ENCODE measurements around the gene SURF4.
A peak's percentile ranks its signal among the peaks of the same experiment; 100 is the strongest.

The SURF4 gene

DNA sequence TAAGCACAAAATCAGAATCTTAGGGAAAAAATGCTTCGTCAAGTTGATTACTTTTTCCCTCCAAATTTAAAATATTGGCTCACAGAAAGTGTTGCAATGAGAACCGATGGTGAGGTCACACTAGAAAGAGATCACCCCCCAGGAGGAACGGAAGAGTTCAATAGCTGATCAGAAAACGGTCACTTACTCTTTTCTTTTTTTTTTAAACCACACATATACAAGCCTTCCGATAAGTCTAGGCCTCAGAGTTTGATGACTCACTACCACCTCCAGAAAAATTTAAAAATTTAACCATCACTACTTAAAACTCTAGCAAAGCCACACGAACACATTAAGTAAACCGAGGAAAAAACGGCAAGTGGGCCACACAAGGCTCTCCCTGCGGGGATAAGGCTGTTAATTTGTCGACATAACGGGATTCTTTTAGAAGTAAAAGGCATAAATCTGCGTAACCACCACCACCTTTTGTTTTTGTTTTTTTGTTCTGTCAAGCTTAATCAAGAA, 1.2 kb downstream of the SURF4 start:
- no peak for DNase-seq (ENCODE audit: low spot score)

DNA sequence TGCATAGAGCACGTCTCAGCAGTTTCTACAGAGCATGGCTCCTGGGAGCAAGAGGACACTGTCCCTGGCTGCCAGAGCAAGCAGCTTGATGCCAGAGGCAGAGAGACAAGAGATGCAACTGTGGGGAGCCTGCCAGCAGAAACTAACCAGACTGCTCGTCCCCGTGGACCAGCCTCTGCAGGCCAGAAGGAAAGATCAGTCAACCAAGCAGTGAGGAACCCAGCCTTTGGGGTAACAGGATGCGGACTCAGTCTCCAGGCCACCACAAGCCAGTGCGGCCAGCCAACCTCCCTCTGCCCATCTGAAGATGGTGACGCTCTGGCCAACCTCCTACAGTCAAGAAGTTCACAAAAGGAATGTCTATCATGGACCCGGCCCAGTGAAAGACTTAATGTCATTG, 3.7 kb downstream of the SURF4 start:
- DNase-seq (ENCODE audit: low spot score) = no peak

DNA sequence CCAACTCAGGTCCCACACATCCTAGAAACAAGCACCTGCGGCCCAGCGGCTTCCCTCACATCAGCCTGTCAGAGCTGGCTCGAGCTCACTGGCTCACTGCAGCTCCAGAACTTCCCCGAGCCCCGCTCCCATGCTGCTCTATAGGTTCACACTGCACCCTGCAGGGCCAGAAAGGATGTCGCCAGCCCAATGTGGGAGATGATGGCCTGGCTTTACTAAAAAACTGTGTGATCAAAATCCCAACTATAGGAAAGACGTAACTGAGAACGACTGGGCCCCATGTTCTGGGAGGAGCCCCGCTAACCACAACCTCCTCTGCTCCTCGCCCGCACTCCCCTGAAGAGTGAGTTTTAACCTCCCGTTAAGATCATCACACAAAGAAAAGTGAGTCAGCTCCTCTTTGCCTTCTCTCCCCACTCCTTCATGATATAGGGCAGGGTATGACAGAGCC, 4.6 kb downstream of the SURF4 start:
- no peak for DNase-seq (ENCODE audit: low spot score)

DNA sequence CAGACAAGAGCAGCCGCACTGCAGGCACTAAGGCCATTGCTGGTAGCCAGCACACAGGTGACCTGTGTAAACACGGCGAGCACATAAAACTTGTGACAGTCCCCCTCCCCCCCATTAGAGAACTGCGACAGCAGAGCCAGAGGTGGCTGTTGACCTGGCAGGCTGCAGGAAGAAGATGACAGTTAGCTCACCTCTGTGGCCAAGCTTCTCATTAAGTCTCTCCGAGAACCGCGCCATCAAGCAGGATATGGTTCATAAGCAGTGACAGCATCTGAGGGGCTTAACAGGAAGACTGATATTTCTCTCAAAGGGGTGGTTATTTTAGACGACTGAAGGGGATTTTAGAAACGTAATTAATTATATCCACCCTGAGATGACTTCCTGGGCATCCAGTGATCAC, 5.2 kb downstream of the SURF4 start:
- DNase-seq (ENCODE audit: low spot score) = no peak

DNA sequence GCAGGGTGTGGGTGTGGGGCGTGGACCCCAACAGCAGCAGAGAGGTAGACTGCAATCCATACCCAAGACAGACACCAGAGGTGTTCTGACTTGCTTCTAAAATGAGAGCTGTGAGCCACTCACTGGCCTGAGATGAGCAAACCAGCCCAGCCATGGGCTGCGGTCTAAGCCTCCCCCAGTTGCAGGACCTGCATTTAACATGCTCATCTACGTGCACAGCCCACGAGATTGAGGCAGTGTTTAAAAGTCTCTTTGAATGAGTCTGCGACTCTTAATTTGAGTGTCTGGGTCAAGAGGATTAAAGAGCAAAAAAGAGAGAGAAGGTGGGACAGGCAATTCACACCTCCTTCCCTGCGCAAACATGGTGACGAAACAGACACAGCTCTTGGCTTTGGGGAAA, 5.9 kb downstream of the SURF4 start:
- no peak for DNase-seq (ENCODE audit: low spot score)

DNA sequence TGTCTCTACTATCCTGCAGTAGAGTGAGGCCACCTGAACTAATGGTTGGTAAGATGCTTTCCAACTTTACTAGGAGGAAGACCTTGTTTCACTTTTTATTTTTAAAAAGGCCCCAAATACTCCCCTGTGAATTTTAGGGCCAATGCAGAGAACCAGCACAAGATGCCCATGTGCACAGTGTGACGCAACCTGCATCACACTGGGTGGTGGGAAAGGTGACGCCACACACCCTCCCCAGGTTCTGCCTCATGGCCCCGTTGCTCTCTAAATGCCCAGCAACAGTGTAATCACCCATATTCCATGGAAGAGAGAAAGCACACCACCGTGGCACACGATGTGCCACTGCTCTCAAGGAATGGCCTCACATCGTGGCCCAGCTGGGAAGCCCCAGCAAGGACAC, 6.4 kb downstream of the SURF4 start:
- DNase-seq (ENCODE audit: low spot score) = no peak

DNA sequence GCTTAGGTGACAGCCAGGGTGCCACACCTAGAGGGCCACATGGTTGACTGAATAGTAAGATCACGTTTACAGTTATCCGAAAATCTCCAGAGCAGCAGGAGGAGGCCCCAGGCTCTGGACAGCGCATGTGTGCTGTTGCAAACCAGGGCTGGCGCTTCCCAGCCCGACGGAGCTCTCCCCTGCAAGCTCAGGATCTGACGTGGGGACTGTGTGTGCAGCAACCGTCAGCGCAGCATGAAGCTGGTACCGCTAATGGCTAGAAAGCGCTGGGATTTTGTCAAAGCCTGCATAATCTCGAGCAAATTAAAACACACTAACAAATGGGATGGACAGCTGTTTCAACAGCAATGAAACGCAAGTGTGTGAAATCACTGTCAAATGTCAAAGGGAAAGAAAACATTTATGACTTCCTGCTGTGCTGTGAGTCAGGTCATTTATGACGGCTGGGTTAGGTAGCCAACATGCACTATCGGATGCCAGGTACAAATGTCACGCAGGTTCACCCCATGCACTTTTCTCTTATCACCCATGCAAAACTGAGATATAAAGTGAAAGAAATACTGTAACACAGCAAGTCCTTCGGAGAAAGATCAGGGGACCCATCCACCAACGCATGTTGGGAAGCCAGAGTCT, 7.5 kb downstream of the SURF4 start:
- DNase-seq (ENCODE audit: low spot score) = no peak

DNA sequence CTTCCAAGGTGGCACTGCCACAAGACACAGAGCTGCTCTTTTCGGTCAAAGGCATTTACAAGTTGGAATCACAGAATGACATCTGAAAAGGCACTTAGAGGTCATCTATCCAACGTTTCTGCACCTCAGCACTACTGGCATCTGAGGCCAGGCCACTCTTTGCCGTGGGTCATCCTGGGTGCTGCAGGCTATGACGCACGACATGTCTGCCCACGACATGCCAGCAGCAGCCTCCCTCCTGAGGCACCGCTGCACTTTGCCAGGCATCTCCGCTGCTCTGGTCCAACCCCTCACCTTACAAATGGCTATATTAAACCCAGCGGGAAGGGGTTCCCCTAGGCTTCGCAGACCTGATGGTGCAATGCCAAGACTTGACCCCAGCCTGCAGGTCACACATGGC, 8.1 kb downstream of the SURF4 start:
- DNase-seq (ENCODE audit: low spot score) = no peak

DNA sequence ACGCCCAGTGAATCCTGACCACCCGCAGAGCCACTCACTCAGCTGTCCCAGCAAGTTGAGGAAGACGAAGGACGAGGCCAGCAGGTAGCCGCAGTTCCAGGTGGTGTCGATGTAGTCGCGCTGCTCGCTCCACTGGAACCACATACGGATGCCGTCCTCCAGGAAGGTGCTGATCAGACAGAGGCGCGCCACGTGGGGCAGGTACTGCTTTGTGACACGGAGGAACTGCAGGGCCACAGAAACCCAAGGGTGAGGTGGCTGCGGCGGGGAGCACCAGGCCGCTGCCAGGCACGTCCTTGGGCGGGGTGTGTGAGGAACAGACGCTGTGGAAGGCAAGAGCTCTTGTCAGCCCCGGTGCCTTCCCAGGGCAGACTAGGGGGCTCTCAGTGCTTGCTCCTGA, 8.6 kb downstream of the SURF4 start:
- DNase-seq (ENCODE audit: low spot score) = no peak

DNA sequence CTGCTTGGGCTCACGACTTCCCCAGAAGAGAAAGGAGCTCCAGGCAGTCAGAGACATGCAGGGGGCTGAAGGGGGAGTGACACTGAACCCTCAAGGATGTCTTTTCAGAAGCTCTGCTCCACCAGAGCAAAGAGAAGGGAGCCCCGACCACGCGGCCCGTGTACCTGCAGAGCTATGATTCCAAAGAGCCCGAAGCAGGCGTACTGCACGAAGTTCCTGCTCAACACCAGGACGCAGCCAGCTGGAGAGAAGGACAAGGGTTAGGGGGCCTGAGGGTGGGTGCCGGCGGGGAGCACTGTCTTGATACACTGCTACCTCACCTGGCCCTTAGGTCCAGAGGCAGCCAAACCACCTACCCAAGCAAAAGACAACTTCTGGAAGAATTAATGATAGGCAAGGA, 9.4 kb downstream of the SURF4 start:
- DNase-seq (ENCODE audit: low spot score) = no peak

DNA sequence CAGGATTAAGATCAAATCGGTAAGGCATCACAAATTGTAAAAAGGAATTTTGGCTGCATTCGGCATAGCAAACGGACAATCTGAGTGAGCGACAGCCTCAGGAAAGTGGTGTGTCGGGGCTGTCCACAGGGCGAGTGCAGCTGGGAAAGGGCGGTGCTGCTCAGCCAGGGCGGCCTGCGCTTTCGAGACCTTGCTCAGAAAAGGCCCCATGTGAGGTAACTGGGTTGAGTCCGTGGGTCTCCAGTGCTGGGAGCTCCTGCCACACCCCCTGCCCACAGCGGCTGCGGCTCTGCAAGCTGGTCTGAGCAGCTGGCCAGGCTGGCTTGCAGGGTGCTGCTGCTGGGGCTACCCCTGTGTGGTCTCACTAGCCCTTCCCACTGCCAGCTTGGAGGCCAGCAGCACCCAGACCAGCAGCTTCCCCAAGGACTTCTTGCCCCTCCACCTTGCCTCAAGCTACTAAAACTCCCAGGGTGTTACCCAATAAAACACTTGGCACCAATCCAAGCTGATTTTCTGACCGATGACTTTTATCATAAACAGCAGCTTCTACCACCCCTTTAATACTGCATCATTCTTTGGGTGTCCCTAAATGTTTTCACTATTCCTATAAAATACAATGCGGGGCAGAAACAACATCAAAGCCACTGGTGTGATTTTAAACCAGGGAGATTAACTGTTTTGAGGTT, 13.4 kb downstream of the SURF4 start:
- no peak for DNase-seq (ENCODE audit: low spot score)

DNA sequence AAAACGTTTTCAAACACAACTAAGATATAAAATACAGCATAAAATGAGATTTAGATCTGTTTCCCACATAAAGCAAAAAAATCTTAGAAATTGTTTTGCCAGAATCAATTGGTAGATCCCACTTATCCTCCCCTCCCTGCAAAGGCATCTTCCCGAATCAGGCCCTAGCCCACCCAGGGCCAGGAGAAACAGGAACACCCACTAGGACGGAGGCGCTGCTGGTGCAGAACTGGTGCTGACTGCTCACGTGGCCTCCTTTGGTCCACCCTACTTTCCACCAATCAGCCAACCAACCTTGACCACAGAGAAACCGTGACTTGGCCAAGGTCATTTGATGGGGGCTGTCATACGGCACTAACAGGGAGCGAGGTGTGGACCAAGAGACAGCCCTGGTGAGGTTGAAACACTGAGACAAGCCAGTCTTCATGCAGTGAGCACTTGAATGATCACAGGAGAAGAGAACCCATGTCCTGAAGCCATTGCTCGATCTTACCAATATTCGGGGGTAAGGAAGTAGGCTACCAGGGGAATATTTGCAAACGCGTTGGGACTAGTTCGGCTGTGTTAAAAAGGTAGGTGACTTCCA, 14.3 kb downstream of the SURF4 start:
- DNase-seq (ENCODE audit: low spot score) = no peak

DNA sequence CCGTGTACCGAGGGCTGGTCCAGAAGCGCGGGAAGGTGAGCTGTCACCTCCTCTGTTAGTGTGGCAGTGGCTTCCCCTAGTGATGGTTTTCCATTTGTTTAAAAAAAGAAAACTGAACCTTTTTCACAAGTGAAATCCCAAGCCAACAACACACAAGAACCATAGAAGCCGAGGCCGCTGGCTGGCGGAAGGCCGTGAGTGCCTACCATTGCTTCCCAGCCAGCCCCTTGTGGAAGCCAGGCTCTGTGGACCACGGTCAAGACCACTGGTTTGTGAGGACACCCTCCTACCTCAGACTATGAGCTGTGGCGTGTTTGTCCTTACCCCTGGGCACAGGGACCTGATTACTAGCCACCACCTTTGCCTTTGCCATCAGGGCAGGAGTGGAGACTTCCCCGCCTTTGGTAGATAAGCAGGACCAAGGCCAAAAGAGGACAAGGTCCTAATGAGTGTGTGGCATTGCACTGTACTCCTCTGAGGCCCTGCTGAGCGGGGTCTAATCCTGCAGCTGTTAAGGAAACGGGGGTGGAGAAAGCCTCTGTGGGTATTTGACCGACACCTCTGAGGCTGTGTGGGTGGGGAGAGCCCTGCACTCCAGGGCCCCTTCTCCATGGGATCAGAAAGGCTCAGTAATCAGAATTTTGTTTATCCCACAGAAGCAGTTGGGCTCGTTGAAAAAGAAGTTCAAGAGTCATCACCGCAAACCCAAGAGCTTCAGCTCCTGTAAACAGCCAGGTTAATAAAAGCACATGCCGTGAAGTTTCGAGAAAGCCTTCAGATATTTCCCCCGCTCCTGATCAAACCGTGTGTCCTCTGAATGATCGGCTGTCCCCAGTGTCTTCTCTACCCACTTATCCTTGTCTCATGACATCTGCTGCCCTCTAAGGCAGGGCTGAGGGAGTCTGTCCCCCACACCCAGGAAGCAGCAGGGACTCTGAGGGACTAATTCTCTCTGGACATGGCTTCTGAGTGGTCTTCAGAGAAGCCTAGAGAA, 15.2 kb downstream of the SURF4 start:
- no peak for DNase-seq (ENCODE audit: low spot score)

DNA sequence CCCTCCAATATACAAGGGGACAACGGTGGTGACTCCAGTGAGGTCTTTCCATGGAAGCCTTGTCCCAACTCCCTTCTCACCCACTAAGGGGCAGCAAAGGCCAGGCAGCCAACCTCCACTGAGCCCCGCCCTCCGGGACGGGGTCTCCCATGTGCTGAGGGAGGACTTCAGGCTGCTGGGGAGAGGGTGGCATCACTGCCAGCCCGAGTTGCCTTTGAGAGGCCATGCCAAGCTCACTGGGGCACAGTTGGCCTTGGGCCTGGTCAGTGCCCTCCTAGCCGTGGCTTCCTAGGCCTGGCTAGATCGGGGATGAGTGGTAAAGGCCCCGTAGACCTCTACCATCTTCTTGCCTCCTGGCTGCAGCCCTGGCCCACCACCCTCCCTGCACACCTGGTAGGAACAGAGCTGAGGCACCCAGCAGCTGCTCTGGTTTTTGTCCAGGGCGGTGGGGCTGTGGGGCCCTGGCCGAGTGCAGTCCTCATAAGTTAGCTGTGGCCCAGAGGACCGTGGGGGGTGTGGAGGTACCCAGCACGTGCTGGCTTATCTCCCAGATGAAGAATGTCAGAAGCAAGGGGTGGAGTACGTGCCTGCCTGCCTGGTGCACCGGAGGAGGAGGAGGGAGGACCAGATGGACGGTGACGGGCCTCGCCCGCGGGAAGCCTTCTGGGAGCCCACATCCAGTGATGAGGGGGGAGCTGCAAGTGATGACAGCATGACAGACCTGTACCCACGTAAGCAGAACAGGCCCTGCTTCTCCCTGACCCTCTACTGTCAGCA, 16.3 kb downstream of the SURF4 start:
- DNase-seq (ENCODE audit: low spot score) = peak; percentile 67

DNA sequence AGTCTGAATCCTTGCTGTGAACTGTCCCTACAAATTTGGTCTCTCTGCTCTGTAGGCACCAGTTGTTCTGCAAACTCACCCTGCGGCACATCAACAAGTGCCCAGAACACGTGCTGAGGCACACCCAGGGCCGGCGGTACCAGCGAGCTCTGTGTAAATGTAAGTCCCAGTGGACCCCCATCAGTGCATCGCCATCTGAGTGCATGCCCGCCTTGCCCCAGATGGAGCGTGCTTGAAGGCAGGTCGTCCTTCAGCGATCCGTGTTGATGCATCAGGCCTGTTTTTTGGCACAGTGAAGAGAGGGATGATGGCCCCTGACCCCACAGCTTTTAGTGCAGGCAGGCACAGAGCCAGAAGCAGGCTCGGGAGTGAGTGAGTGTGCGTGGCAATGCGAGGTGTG, 18.2 kb downstream of the SURF4 start:
- no peak for DNase-seq (ENCODE audit: low spot score)

DNA sequence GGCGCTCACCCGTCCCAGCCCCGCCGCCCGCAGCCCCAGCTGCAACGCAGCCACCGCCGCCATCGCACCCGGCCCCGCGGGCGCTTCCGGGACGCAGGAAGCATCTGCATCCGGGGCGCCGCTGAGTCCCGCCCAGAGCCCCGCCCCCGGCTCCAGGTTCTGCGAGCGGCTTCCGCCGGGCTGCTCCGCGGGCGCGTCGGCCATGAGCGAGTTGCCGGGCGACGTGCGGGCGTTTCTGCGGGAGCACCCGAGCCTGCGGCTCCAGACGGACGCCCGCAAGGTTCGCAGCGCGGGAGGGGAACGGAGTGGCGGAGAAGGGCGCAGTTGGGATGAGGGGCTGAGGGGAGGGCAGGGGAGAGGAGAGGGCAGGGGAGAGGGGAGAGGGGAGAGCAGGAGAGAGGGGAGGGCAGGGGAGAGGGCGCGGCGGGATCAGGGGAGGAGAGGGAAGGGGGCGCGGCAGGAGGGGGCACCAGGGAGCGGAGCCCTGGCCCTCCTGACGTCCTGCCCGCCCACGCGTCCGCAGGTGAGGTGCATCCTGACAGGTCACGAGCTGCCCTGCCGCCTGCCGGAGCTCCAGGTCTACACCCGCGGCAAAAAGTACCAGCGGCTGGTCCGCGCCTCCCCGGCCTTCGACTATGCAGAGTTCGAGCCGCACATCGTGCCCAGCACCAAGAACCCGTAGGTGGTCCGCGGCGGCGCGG, 19.3 kb downstream of the SURF4 start, which contains the start of the genes SURF1 and SURF2:
Gene SURF1 (minus strand): TSS at position 97 of the 701 bp plus-strand sequence. CDS start 34 bp downstream, at position 63.
Gene SURF2 (plus strand): TSS at position 160 of the 701 bp plus-strand sequence. CDS start 43 bp downstream, at position 203.
- peak; percentile 93 for DNase-seq (ENCODE audit: low spot score)

DNA sequence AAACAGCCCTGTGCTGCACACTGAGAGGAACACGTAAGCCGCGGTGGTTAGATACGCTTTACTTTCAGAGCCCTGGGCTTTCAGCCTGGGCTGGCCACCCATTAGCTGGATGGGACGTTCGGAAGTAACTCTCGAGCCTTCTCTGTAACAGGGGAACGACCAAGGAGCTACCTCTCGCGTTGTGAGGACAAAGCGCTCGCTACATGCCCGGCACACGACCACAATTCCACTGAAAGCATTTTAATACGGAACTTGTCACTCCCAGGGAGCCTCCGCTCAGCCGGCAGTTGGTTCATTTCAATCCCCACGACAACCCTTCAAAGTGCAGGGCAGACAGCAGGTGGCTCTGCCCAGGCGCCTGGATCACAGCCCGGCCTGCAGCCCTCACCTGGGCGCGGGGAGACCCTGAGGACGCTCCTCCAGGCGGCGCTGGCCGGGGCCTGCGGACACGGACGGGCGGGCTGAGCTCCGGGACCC, 19.9 kb downstream of the SURF4 start:
- DNase-seq (ENCODE audit: low spot score) = no peak

DNA sequence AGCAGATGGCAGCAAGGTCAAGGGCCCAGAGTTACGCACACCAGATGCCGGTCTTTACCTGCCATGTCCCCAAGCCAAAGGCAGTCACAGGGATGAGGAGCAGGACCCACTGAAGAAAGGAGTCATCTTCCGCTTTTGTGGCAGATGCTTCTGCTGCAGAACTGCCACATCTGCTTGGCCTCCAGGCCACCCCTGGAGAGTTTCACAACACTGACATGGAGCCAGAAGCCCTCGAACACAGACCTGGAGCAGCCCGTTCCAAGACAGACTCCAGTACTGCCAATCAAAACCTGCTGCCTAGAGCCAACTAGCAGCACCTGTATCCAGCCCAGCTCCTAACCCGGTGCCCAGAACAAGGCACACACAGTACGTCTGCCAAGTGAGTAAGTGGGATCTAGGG, 21.1 kb downstream of the SURF4 start:
- DNase-seq (ENCODE audit: low spot score) = no peak

DNA sequence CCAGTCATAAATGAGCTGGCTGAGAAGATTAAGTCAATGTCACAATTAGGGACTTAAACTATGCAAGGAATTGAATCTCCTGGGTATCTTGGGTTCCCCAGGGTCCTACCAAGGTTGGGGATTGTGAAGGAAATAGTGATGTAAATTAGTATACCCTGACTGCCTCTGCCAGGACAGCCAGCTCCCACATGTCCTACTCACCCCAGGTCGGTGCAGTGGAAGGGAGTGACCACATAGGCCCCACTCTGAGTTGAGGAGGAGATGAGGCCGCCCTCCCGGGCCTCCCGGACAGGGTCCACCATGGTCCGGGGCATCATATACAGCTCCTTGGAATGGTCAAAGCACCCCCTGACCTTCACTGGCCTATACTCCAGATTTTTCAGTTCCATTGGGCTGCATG, 22.3 kb downstream of the SURF4 start:
- no peak for DNase-seq (ENCODE audit: low spot score)

DNA sequence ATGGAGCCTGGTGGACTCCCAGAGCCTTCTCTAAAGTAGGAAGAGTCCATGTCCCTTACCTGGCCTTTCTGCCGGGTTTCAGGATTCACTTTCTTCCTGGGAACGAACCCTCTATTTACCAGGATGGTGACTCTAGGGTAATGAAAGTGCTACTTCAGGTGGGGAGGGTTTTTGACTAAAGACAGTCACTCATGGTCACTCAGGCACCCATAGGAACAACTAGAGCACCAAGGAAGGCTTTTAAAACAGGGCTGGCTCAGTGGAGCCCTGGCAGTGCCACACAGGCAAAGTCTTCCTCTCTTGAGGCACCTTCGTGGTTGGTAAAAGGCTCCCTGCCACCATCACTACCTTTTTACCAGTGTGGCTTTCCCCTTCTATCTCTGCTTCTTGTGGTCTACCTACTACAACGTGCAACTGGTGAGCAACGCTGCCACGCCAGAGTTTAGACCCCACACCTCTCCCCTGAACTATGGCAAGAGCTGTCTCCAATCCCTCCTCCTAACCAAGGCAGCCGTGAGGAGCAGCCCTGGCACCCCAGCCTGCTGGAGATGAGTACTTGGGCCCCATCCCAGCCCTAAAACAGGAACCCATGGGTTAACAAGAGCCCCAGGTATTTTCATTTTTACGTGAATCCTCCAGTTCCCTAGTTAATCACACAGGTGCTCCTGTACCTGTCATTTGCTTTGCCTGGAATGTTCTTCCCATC, 23.1 kb downstream of the SURF4 start:
- DNase-seq (ENCODE audit: low spot score) = no peak

Measured in HuH-7 (cell line).